Upper lobe of left lung (tissue), 6 donors: ENCODE data around the gene MCF2L2. TPM values are rescaled to one million over a fixed set of nuclear protein-coding genes. Genes with fewer than 3 reads are reported as not detected.

Source experiments
- ATAC-seq, 2 donors: fragments of 200-7000 bp; cut with Tn5 transposase; one replicate each; pipeline ENCODE4 v1.9.1; 2022; ENCODE audit warnings: mild to moderate bottlenecking in 2 of 2, moderate library complexity in 2 of 2; ENCODE audit not compliant: low FRiP score in 2 of 2
- DNase-seq, 2 donors: peaks; one replicate each; pipeline ENCODE4 v3.0.0-alpha.2; 2019 to 2020
- H3K27ac ChIP-seq, 4 donors: fragments of 200-600 bp; sonication (generic); one replicate each; pipeline ENCODE4 v1.5.1; 2016 to 2019
- H3K27me3 ChIP-seq, 4 donors: fragments of 200-600 bp; sonication (generic); one replicate each; pipeline ENCODE4 v1.5.1; 2017 to 2019
- H3K36me3 ChIP-seq, 4 donors: fragments of 200-600 bp; sonication (generic); one replicate each; pipeline ENCODE4 v1.5.1; 2016 to 2019
- H3K4me1 ChIP-seq, 4 donors: fragments of 200-600 bp; sonication (generic); one replicate each; pipeline ENCODE4 v1.5.1; 2018 to 2019
- H3K4me3 ChIP-seq, 4 donors: fragments of 200-600 bp; sonication (generic); one replicate each; pipeline ENCODE4 v1.5.1; 2017 to 2019; ENCODE audit warnings: mild to moderate bottlenecking in 2 of 4, moderate library complexity in 1 of 4
- H3K9me3 ChIP-seq, 4 donors: fragments of 200-600 bp; sonication (generic); one replicate each; pipeline ENCODE4 v1.5.1; 2018 to 2019
- EP300 ChIP-seq, 4 donors: sonication (generic); formaldehyde crosslinking; IDR thresholded peaks; one replicate each; pipeline ENCODE4 v1.5.1; 2017; ENCODE audit warnings: antibody characterized with exemption in 4 of 4, control low read depth in 2 of 4
- POLR2A ChIP-seq, 4 donors: fragments of 450-650 bp; IDR thresholded peaks; one replicate each; pipeline ENCODE4 v1.5.1; 2016 to 2017; ENCODE audit warnings: antibody characterized with exemption in 4 of 4, mild to moderate bottlenecking in 2 of 4
- POLR2AphosphoS5 ChIP-seq, 2 donors: sonication (generic); formaldehyde crosslinking; IDR thresholded peaks; one replicate each; pipeline ENCODE4 v1.5.1; 2017; ENCODE audit warnings: antibody characterized with exemption in 2 of 2
- WGBS, 2 donors: methylation state at CpG; one replicate each; pipeline ENCODE4 v1.1.5; 2017 to 2018; 5-methylcytosine and 5-hydroxymethylcytosine counted together
- total RNA-seq, 6 donors: library from RNA; depleted of rRNA in 4 of 6; stranded (reverse); fragments of >200 nt in 4 of 6; gene quantifications; one replicate each; pipeline versions ENCODE4 v1.1.0 to v1.2.1, GENCODE V29; 2016 to 2021
- TF ChIP-seq, protein P1 (sequence below), 6 experiments: fragments of 450-650 bp in 4 of 6; fragments of 200-600 bp in 2 of 6; sonication (generic) in 2 of 6; IDR thresholded peaks; one replicate each; pipeline ENCODE4 v1.5.1; 2016 to 2019; ENCODE audit warnings: antibody characterized with exemption in 6 of 6
- donor health status: DM: no; HTN: no; CAD: no; lungs with moderate emphysema.
- donor health status: DM: no; HTN: yes; CAD: no; lungs with severe emphysema.

MCF2L2 gene
- total RNA-seq, 6 donors from 2014 or later = 0.22 to 2.0 (median 1.2) TPM

DNA sequence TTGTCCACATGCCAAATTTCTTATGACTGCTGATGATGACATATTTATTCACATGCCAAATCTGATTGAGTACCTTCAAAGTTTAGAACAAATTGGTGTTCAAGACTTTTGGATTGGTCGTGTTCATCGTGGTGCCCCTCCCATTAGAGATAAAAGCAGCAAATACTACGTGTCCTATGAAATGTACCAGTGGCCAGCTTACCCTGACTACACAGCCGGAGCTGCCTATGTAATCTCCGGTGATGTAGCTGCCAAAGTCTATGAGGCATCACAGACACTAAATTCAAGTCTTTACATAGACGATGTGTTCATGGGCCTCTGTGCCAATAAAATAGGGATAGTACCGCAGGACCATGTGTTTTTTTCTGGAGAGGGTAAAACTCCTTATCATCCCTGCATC, 158.1 kb downstream of the MCF2L2 start:
- WGBS, 2 donors = 87 to 94% methylated on average over 7 of the region's 7 CpGs
- no peak for DNase-seq
- ATAC-seq = no peak
- Histone ChIP-seq H3K36me3 (peaks cover 0 to 5% (median 2%) of the 10 kb centered on the region in 4 donors), H3K9me3 (no peaks in the 10 kb centered on the region), H3K27me3 (no peaks in the 10 kb centered on the region), H3K4me3 (no peak overlapping the region), H3K4me1 (peaks cover 6 to 37% (median 17%) of the 10 kb centered on the region in 4 donors), H3K27ac (no peak overlapping the region)
- TF ChIP-seq POLR2AphosphoS5 (IDR thresholded peaks at IDR 0.05) (no peak), EP300 (IDR thresholded peaks at IDR 0.05) (no peak), POLR2A (IDR thresholded peaks at IDR 0.05) (no peak)
- TF ChIP-seq, protein P1, sequence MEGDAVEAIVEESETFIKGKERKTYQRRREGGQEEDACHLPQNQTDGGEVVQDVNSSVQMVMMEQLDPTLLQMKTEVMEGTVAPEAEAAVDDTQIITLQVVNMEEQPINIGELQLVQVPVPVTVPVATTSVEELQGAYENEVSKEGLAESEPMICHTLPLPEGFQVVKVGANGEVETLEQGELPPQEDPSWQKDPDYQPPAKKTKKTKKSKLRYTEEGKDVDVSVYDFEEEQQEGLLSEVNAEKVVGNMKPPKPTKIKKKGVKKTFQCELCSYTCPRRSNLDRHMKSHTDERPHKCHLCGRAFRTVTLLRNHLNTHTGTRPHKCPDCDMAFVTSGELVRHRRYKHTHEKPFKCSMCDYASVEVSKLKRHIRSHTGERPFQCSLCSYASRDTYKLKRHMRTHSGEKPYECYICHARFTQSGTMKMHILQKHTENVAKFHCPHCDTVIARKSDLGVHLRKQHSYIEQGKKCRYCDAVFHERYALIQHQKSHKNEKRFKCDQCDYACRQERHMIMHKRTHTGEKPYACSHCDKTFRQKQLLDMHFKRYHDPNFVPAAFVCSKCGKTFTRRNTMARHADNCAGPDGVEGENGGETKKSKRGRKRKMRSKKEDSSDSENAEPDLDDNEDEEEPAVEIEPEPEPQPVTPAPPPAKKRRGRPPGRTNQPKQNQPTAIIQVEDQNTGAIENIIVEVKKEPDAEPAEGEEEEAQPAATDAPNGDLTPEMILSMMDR (IDR thresholded peaks at IDR 0.05) = no peak

DNA sequence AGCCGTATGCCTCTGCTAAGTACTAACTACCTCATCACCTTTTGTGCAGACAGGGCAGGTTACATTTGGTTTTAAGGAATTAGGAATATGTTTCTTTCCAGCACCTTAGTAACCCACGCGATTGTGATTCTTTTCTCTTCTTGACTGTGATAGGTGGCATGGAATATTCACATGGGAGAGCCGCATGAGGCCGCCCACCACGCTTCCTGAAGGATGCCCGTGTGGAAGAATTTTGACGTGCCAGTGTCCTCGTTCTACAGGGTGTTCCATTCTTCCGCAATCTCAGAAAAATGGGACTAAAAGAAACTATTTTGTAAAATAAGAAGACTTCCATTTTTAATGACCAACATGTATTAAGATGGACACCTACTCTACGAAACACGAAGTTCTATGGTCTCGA, 159.1 kb downstream of the MCF2L2 start:
- H3K9me3 ChIP-seq = no peaks in the 10 kb centered on the region
- H3K4me1 ChIP-seq = peaks cover 7 to 40% (median 19%) of the 10 kb centered on the region in 4 donors
- no peak for DNase-seq
- TF ChIP-seq, protein P1 (IDR thresholded peaks at IDR 0.05) = no peak
- TF ChIP-seq POLR2AphosphoS5 (IDR thresholded peaks at IDR 0.05) (no peak), POLR2A (IDR thresholded peaks at IDR 0.05) (no peak), EP300 (IDR thresholded peaks at IDR 0.05) (no peak)
- H3K27ac ChIP-seq = no peak overlapping the region
- H3K36me3 ChIP-seq = peaks cover 0 to 5% (median 2%) of the 10 kb centered on the region in 4 donors
- no peak for ATAC-seq
- no peak overlapping the region for H3K4me3 ChIP-seq
- no peaks in the 10 kb centered on the region for H3K27me3 ChIP-seq
- 95 to 97% methylated on average over 13 of the region's 13 CpGs for WGBS, 2 donors

DNA sequence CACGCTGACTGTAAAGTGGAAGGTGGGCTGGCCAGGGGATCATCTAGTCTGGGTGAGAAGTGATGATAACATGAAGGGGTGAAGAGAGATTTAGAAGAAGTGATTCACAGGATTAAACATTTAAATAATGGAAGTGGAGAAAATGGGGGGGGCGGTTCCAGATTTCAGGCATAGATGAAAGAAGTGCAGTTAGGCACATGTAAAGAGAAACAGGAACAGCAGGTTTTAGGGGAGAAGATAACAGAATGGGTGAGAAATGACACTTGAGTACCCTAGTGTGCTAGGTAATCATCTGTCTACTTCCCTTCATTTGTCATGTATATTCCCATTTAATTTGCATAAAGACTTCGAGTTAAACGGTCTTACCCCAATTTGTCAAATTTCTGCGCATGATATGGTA, 160.1 kb downstream of the MCF2L2 start:
- Histone ChIP-seq H3K36me3 (peaks cover 0 to 5% (median 2%) of the 10 kb centered on the region in 4 donors), H3K27me3 (no peaks in the 10 kb centered on the region), H3K4me1 (peaks cover 17 to 48% (median 27%) of the 10 kb centered on the region in 4 donors), H3K4me3 (no peak overlapping the region), H3K9me3 (no peaks in the 10 kb centered on the region), H3K27ac (no peak overlapping the region)
- WGBS, 2 donors = 76 to 77% methylated on average over 5 of the region's 5 CpGs
- no peak for DNase-seq
- ATAC-seq = no peak
- TF ChIP-seq POLR2AphosphoS5 (IDR thresholded peaks at IDR 0.05) = no peak
- no peak for TF ChIP-seq EP300 (IDR thresholded peaks at IDR 0.05)
- TF ChIP-seq POLR2A (IDR thresholded peaks at IDR 0.05) = no peak
- TF ChIP-seq, protein P1 (IDR thresholded peaks at IDR 0.05) = no peak

DNA sequence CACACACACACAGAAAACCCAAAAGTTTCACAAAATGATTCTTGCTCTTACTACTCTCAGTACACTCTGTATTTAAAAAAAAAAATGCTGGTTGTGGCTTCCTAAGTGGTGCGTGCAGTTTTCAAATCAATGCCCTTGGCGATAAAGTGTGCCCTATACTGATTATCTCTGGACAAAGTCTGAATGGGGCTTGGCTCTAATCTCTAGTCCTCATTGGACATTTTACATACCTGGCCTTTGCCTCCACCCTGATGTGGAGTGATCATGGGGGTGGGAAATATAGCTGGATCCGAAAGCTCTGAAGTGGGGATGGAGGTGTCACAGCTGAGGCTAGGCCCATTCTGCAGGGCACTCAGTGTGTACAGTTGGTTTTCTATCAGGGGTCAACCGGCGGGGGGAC, 161.3 kb downstream of the MCF2L2 start:
- no peak for ATAC-seq
- H3K27me3 ChIP-seq = no peaks in the 10 kb centered on the region
- H3K27ac ChIP-seq = no peak overlapping the region
- 92 to 98% methylated on average over 5 of the region's 5 CpGs for WGBS, 2 donors
- TF ChIP-seq POLR2A (IDR thresholded peaks at IDR 0.05) (no peak), POLR2AphosphoS5 (IDR thresholded peaks at IDR 0.05) (no peak), EP300 (IDR thresholded peaks at IDR 0.05) (no peak)
- TF ChIP-seq, protein P1 (IDR thresholded peaks at IDR 0.05) = no peak
- H3K4me3 ChIP-seq = no peak overlapping the region
- peaks cover 0 to 5% (median 2%) of the 10 kb centered on the region in 4 donors for H3K36me3 ChIP-seq
- peaks cover 27 to 47% (median 30%) of the 10 kb centered on the region in 4 donors for H3K4me1 ChIP-seq
- H3K9me3 ChIP-seq = no peaks in the 10 kb centered on the region
- no peak for DNase-seq

DNA sequence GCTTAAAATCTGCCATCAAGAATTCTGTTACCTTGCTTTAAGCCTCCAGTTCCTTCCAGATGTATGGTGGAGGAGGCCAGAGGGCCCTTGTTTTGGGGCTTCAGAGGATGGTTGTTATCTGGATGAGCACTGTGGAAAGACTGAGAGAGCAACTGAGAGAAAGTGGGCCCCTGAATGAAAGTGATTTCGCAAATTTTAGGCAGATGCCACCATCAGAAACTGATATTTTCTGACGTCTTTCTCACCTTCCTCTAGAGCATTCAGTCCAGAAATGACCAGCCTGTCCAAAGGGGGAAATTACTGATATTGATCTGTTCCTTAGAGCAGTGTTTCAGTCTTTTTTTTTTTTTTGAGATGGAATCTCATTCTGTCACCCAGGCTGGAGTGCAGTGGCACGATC, 162.0 kb downstream of the MCF2L2 start:
- Histone ChIP-seq H3K4me3 (no peak overlapping the region), H3K27ac (no peak overlapping the region), H3K36me3 (peaks cover 0 to 5% (median 2%) of the 10 kb centered on the region in 4 donors), H3K4me1 (peaks cover 27 to 47% (median 30%) of the 10 kb centered on the region in 4 donors), H3K9me3 (no peaks in the 10 kb centered on the region), H3K27me3 (no peaks in the 10 kb centered on the region)
- no peak for ATAC-seq
- no peak for DNase-seq
- WGBS, 2 donors = 79 to 80% methylated on average over 3 of the region's 3 CpGs
- TF ChIP-seq, protein P1 (IDR thresholded peaks at IDR 0.05) = no peak
- TF ChIP-seq EP300 (IDR thresholded peaks at IDR 0.05) (no peak), POLR2A (IDR thresholded peaks at IDR 0.05) (no peak), POLR2AphosphoS5 (IDR thresholded peaks at IDR 0.05) (no peak)
